Panc1 (cell line): Measurements from ENCODE around the gene AATK.

ENCODE experiments used
- CTCF ChIP-seq: fragments of 450-650 bp; IDR thresholded peaks from 2 replicates; pipeline ENCODE4 v1.5.1; 2017; ENCODE audit warnings: mild to moderate bottlenecking
- POLR2AphosphoS5 ChIP-seq: IDR thresholded peaks from 2 replicates; pipeline ENCODE4 v1.6.1; 2012; ENCODE audit warnings: mild to moderate bottlenecking, low read depth, low read length, moderate library complexity
- REST ChIP-seq, 2 experiments: IDR thresholded peaks; 2 replicates each; pipeline ENCODE4 v1.6.1; 2011 to 2012; ENCODE audit warnings: low read depth in 2 of 2, control low read depth in 1 of 2, low read length in 1 of 2, mild to moderate bottlenecking in 1 of 2, moderate library complexity in 1 of 2; ENCODE audit not compliant: insufficient read depth in 1 of 2
- SIN3A ChIP-seq: IDR thresholded peaks from 2 replicates; pipeline ENCODE4 v1.6.1; 2012; ENCODE audit warnings: low read depth, mild to moderate bottlenecking, low read length, moderate library complexity, borderline replicate concordance; ENCODE audit not compliant: insufficient read depth
- TCF7L2 ChIP-seq: IDR thresholded peaks from 2 replicates; pipeline ENCODE4 v1.6.1; 2011; ENCODE audit warnings: mild to moderate bottlenecking, low read depth, low read length, inconsistent platforms

GRCh38 chr17:81192386-81193050, 26.5 kb upstream of the AATK start:
- TF ChIP-seq POLR2AphosphoS5, result no peak
- no peak for TF ChIP-seq CTCF
- TF ChIP-seq SIN3A, result no peak
- TF ChIP-seq TCF7L2, result no peak
- TF ChIP-seq REST (IDR thresholded peaks at IDR 0.05; ENCODE audit: insufficient read depth in 1 of 2, low read depth in 2 of 2, low read length in 1 of 2), result no peak
